Erythroblast (primary cell): ENCODE measurements around the gene LPGAT1.

Source experiments
- GATA1 ChIP-seq: IDR thresholded peaks from 2 replicates; pipeline ENCODE4 v1.6.1; 2011; ENCODE audit warnings: low read depth, mild to moderate bottlenecking, control low read depth, low read length, moderate library complexity
- POLR2A ChIP-seq: IDR thresholded peaks from 2 replicates; pipeline ENCODE4 v1.6.1; 2011; ENCODE audit warnings: mild to moderate bottlenecking, low read length

GRCh38 chr1:211804915-211805314 is 25.6 kb downstream of the LPGAT1 start:
- TF ChIP-seq POLR2A = no peak
- TF ChIP-seq GATA1 = no peak
